D721Med (cell line): ENCODE measurements around the gene PLEKHG3.

Experiments used
- DNase-seq: peaks from one replicate; pipeline ENCODE4 v3.0.0; 2011; ENCODE audit warnings: low spot score; ENCODE audit not compliant: insufficient read length
- FAIRE-seq: peaks from 2 replicates; lab custom pipeline; 2011; peaks lifted over from hg19 to GRCh38; lab: Jason Lieb, UNC
- TF ChIP-seq, protein P1 (sequence below): IDR thresholded peaks from 2 replicates; pipeline ENCODE4 v1.5.1; 2012; ENCODE audit warnings: mild to moderate bottlenecking, control low read depth; ENCODE audit not compliant: insufficient read depth; ENCODE audit errors: missing control alignments

Gene PLEKHG3

GRCh38 chr14:64763801-64764621 is 59.8 kb downstream of the PLEKHG3 start:
- TF ChIP-seq, protein P1, sequence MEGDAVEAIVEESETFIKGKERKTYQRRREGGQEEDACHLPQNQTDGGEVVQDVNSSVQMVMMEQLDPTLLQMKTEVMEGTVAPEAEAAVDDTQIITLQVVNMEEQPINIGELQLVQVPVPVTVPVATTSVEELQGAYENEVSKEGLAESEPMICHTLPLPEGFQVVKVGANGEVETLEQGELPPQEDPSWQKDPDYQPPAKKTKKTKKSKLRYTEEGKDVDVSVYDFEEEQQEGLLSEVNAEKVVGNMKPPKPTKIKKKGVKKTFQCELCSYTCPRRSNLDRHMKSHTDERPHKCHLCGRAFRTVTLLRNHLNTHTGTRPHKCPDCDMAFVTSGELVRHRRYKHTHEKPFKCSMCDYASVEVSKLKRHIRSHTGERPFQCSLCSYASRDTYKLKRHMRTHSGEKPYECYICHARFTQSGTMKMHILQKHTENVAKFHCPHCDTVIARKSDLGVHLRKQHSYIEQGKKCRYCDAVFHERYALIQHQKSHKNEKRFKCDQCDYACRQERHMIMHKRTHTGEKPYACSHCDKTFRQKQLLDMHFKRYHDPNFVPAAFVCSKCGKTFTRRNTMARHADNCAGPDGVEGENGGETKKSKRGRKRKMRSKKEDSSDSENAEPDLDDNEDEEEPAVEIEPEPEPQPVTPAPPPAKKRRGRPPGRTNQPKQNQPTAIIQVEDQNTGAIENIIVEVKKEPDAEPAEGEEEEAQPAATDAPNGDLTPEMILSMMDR: no peak
- no peak for DNase-seq
- no peak for FAIRE-seq

DNA sequence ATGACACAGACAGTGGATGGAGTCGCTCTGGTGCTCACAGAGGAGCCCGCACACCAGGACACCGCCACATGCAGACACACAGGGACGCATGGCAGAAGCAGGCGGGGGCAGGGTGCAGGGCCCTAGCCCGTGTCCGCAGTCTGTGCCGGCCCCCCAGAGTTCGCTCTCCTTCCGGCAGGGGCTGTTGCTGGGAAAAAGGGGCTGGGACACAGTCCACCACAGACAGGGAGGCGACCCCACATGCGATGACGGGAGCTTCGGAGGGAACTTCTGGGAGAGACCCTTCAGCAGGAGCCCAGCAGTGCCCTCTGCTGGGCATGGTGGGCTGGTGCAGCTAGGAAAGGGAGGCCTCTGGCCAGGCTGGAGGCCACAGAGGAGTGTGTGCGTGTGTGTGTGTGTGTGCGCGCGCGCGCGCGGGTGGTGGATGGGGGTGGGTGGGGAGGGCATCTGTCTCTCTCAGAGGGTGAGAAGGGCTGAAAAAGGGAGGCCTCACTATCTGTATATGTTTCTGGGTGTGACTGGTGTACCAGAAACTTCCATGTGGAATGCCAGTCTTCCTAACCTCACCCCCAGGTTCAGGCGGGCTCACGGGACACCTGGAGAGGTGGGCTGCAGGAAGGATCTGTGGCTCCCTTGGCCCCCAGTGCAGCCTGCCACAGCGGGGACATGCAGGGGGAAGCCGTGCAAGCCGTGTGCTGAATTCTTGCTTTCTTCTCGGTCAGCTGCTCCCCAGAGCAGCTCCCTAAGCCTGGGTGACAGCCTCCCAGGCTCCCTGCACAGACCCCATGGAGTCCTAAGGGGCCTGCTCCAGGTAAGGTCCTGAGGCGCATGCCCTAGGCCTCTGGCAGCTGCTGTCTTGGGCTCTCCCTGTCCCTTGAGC is 60.7 kb downstream of the PLEKHG3 start:
- FAIRE-seq: no peak
- DNase-seq: peak; percentile 93

DNA sequence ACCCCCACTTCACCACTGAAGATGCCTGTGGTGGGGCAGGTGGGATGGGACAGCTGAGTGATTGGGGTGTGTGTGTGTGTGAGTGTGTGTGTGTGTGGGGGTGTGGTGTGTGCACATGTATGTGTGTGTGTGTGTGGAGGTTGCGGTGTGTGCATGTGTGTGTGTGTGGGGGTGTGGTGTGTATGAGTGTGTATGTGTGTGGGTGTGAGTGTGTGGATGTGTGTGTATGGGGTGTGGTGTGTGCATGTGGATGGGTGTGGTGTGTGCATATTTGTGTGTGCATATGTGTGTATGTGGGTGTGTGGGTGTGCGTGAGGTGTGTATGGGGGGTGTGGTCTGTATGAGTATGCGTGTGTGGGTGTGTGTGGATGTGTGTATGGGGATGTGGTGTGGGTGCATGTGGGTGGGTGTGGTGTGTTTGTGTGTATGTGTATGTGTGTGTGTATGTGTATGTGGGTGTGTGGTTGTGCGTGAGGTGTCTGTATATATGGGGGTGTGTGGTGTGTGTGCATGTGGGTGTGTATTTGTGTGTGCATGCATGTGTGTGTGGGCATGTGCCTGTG is 61.6 kb downstream of the PLEKHG3 start:
- FAIRE-seq (no peak), DNase-seq (no peak)
- TF ChIP-seq, protein P1: no peak

More for the DNA sequence above, 60.7 kb downstream of the PLEKHG3 start:
- TF ChIP-seq, protein P1: peak; percentile 87

DNA sequence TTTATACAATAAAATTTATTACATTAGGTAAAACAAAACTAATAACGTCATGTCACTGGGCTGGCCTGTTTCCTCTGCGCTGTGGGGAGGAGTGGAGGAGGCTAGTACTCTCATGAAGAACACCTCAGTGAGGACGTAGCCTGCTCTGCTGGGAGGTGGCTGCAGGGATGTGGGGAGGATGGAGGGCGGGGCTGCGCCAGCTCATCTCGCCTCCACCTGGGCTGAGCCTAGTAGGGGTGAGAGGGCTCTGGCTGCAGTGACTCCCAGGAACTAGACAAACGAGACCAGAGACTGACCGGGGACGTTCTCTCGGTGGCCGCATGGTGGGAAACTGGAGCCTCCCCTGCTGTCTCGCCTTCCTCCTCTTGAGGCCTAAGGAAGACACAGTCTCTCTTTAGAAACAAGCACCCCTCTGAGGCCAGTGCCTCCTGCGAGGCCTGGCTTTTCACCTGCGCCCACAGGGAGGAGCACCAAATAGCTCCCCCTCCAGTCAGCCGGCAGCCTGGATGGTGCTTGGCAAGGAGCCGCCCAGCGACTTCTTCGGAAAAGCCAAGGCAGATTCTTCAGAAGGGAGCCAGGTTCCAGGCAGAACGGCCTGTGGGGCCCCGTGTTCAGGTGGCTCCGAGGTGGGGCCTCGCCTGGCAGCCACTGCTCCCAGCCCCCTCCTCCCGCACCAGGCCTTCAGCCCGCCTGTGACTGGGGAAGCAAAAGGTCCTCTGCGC is 62.4 kb downstream of the PLEKHG3 start:
- TF ChIP-seq, protein P1: no peak
- FAIRE-seq (no peak), DNase-seq (no peak)

DNA sequence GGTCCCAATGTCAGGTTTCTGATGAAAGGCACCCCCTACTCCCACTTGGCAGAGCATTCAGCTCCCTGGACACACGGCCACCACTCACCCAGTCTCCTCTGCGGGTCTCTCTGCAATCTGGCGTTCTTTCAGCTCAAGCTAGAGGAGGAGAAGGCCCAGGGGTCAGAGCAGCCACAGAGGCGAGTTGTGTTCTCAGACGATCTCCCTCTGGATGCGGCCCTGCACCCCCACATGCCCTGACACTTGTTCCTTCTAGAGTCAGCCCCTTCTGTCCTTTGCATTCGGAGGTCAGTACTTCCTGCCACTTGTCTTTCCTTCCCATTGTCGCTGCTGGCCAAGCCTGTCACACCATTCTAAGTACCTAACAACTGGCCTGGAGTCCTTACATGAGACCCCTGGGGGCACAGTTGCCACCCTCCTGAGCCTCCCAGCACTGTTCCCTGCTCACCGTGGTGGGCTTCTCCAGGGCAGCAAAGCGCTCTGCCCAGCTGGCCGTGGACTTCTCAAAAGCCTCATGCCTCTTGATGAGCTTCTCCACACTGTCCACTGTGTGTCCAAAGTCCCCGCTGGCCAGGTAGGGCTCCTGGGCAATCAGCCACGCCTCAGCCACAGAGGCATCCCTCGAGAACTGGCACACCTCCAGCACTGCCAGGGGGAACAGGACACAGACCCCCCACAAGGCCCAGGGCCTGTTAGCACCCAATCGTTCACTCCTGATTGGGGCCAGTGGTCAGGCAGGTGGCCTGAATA is 63.2 kb downstream of the PLEKHG3 start:
- TF ChIP-seq, protein P1: no peak
- DNase-seq: no peak
- FAIRE-seq: no peak

DNA sequence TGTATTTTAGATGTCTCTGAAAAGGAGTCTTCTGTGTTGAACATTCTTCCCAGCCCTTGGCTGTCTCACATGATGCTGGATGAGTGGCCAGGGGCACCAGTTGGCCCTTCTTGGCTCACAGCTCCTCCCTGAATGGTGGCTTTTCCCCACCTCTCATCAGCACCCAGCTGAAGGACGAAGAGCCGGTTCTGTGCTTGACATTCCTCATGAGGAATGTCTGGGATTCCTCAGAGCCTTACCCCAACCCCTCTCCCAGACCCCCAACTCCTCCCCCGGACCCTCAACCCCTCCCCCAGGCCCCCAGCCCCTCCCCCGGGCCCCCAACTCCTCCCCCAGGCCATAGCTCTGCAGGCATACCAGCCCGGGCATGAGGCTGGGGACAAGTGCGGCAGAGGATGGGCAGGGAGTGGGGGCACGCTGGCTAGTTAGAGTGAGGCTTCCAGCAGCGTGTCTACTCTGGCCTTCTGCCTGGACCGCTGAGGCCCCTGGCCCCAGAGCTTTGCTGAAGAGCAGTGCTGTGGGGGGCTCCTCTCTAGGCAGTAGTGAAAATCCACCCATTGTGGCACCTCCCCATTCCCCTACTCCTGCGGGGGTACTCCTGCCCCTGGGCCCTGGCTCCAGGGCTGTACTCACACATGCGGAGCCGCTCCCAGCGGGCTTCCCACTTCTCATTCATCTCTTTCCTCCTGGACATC is 64.3 kb downstream of the PLEKHG3 start:
- FAIRE-seq (no peak), DNase-seq (no peak)
- TF ChIP-seq, protein P1: no peak
